GM19351 (cell line): Measurements from ENCODE around the gene GPNMB.
"Not testable (repeated sequence)": the region's sequence is repeated elsewhere in the genome, so short reads cannot be mapped to it uniquely, and the experiment has no call there.

Experiments
- ATAC-seq: cut with Tn5 transposase; IDR thresholded peaks from one replicate; pipeline ENCODE4 v1.9.1; 2021; ENCODE audit warnings: mild to moderate bottlenecking, moderate library complexity; ENCODE audit not compliant: unreplicated experiment

GPNMB gene

GRCh38 chr7:23246555-23246954 is at the start of gene GPNMB:
Gene GPNMB, plus strand, starts transcription at chr7:23246775. Its CDS starts 83 bp downstream, at chr7:23246858.
- ATAC-seq, result no peak

- not testable (repeated sequence) for ATAC-seq
Measured at GRCh38 chr7:23197745-23198144, 48.8 kb upstream of the GPNMB start.

GRCh38 chr7:23200331-23200730 is 46.2 kb upstream of the GPNMB start:
- no peak for ATAC-seq

GRCh38 chr7:23204241-23204640 is 42.3 kb upstream of the GPNMB start:
- ATAC-seq, result no peak

- ATAC-seq, result no peak
Measured at GRCh38 chr7:23205577-23205908, 41.0 kb upstream of the GPNMB start.

- ATAC-seq, result no peak
Measured at GRCh38 chr7:23205909-23206767, 40.4 kb upstream of the GPNMB start.

- no peak for ATAC-seq
Measured at GRCh38 chr7:23207021-23207420, 39.6 kb upstream of the GPNMB start.

GRCh38 chr7:23207884-23208283 is 38.7 kb upstream of the GPNMB start:
- ATAC-seq, result no peak

- ATAC-seq, result no peak
Measured at GRCh38 chr7:23208316-23208715, 38.3 kb upstream of the GPNMB start.

GRCh38 chr7:23210506-23210905 is 36.1 kb upstream of the GPNMB start:
- no peak for ATAC-seq

GRCh38 chr7:23211589-23211988 is 35.0 kb upstream of the GPNMB start:
- no peak for ATAC-seq

GRCh38 chr7:23212395-23212794 is 34.2 kb upstream of the GPNMB start:
- no peak for ATAC-seq

GRCh38 chr7:23212841-23213240 is 33.7 kb upstream of the GPNMB start:
- no peak for ATAC-seq

GRCh38 chr7:23213755-23214154 is 32.8 kb upstream of the GPNMB start:
- no peak for ATAC-seq

- no peak for ATAC-seq
Measured at GRCh38 chr7:23214423-23214822, 32.2 kb upstream of the GPNMB start.

- ATAC-seq, result no peak
Measured at GRCh38 chr7:23214938-23215337, 31.6 kb upstream of the GPNMB start.

- ATAC-seq, result no peak
Measured at GRCh38 chr7:23216021-23216420, 30.6 kb upstream of the GPNMB start.

- ATAC-seq, result no peak
Measured at GRCh38 chr7:23218196-23218595, 28.4 kb upstream of the GPNMB start.

GRCh38 chr7:23220690-23221305 is 25.8 kb upstream of the GPNMB start:
- no peak for ATAC-seq

- ATAC-seq, result no peak
Measured at GRCh38 chr7:23222439-23223030, 24.0 kb upstream of the GPNMB start.

GRCh38 chr7:23224364-23224763 is 22.2 kb upstream of the GPNMB start:
- not testable (repeated sequence) for ATAC-seq

GRCh38 chr7:23226844-23227450 is 19.6 kb upstream of the GPNMB start:
- ATAC-seq, result no peak
